Measurements from ENCODE around the gene NME2.

- TF ChIP-seq CTCF (IDR thresholded peaks at IDR 0.05) (peak in 1 of 3 donors; percentile 73), POLR2A (IDR thresholded peaks at IDR 0.05) (no peak)
Measured at GRCh38 chr17:51165680-51166197, 472 bp upstream of the NME2 start.

Measured in lower leg skin (tissue), 3 donors.